Frontal cortex (tissue), 4 donors: ENCODE data around the gene ANKRD20A1. TPM values are rescaled to one million over a fixed set of nuclear protein-coding genes. Genes with fewer than 3 reads are reported as not detected.
"Not testable (repeated sequence)": the region's sequence is repeated elsewhere in the genome, so short reads cannot be mapped to it uniquely, and the experiment has no call there.

Experiments
- DNase-seq, 2 donors: peaks; one replicate each; pipeline ENCODE4 v3.0.0; 2012; ENCODE audit warnings: low spot score in 2 of 2
- FAIRE-seq: peaks from 2 replicates; lab custom pipeline; 2012; peaks lifted over from hg19 to GRCh38; lab: Jason Lieb, UNC
- small RNA-seq: library from RNA; depleted of rRNA; stranded (forward); fragments of <200 nt; gene quantifications from one replicate; pipeline ENCODE3, GENCODE V24; 2014
- total RNA-seq: library from RNA; depleted of rRNA; stranded (reverse); fragments of >200 nt; gene quantifications from one replicate; pipeline ENCODE4 v1.2.3, GENCODE V29; 2014
- donor health status: control.
- donor health status: control.
- donor health status: control.

The ANKRD20A1 gene
- total RNA-seq = 6.5 TPM

DNA sequence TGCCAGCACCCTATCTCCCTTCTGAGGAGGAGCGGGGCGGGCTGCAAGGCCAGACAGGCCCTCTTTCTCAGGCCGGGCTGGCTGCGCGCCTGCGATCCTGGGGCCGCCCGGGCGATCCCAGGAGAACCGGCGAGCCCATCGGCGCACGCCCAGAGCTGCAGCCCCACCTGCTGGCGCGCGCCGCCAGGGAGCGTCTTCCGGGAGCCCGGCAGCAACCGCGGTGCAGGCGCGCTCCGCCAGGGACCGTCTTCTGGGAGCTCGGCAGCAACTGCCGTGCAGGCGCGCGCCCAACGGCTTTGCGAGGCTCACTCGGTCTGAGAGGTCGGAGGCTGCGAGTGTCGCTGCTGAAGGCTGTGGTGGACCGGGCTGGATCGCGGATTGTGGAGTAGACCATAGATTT, at the start of gene ANKRD20A1:
Gene ANKRD20A1 (plus strand): TSS at position 61 of the 400 bp plus-strand sequence. CDS start 496 bp downstream, outside the sequence.
- not testable (repeated sequence) for DNase-seq, FAIRE-seq

DNA sequence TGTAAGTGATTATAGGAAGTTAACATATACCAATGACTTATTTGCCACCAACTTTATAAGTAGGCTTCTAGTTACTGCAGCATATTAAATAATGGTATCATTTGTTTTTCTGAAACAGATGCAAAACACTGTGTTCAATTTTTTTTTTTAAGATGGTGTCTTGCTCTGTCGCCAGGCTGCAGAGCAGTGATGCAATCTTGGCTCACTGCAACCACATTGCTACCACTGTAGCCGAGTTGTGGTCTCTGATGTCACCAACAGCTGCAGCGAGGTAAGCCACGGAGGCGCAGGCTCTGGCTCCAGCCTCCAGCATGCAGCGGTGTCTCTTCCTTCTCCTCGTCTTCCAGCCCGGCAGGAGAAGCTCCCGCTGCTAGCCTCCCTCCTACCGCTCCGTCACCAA, 26.6 kb upstream of the ANKRD20A1 start:
- not testable (repeated sequence) for DNase-seq, FAIRE-seq

Small RNA genes lying within 50 kb of the gene (small RNA-seq; reads per million reads assigned to genes)
- gene RNU6-368P = not detected
